ENCODE measurements around the gene MOV10L1.

The MOV10L1 gene

DNA sequence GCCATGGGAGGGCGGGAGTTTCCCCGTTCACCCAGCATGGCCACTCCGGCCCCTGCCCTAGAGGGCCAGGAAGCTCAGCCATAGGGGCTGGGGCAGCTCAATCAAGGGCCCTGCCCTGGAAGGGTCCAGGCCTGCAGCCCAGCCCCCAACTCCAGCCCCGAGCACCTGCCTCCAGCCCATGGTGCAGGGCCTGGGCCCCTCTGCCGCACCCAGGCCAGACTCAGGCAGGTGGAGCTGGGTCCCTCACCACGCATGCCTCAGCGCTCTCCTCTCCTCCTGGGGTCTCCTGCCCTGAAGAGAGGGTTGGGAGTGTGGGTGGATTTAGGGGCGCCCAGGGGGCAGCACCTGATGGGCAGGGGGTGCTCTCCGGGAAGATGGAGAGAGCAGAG lies 17.6 kb upstream of the MOV10L1 start:
- Histone ChIP-seq H3K4me1 (ENCODE audit: control insufficient read depth, insufficient read depth, low read length) (no peaks in the 10 kb centered on the region), H3K27me3 (ENCODE audit: control insufficient read depth in 1 of 2, insufficient read depth in 2 of 2, low read length in 2 of 2) (peaks cover 0 to 2% of the 10 kb centered on the region in 2 donors), H3K4me3 (ENCODE audit: low read length in 2 of 2) (no peak overlapping the region), H3K27ac (ENCODE audit: low read length) (no peak overlapping the region), H3K9ac (ENCODE audit: low read length in 2 of 2) (no peak overlapping the region), H3K36me3 (ENCODE audit: control insufficient read depth in 2 of 2, insufficient read depth in 2 of 2, low read length in 2 of 2) (no peaks in the 10 kb centered on the region), H3K9me3 (ENCODE audit: control insufficient read depth in 2 of 2, low read length in 2 of 2) (no peaks in the 10 kb centered on the region)

DNA sequence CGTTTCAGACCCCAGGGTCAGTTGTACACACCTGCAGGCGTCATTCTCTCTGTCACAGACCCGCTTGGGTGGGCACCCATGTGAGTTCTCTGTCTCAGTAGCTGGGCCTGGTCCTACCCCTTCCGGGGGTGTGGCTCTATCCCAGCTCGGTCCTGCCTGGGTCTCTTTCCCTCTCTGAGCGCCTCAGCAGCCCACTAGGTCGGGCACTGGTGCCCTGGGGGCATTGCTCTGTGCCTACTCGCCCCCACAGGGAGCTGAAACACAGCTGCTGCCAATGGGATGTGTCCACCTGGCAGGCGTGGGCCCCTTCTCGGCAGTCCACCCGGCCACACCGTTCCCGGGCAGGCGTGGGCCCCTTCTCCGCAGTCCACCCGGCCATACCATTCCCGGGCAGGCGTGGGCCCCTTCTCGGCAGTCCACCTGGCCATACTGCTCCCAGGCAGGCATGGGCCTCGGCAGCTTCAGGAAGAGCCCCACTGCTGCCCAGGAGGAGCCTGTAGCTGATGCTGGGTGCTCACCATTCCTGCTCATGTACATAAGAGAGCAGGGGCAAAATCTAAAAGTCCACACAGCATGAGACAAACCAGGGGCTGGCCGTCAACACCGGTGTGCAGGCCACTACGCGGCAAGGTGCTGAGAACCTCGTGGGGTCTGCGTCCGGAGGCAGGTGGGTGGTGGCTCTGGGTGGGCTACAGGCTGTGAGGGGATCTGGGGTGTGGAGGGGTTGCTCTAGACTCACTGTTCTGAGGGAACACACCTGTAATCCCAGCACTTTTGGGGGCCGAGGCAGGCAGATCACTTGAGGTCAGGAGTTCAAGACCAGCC lies 16.9 kb upstream of the MOV10L1 start:
- Histone ChIP-seq H3K9ac (ENCODE audit: low read length in 2 of 2) (no peak overlapping the region), H3K36me3 (ENCODE audit: control insufficient read depth in 2 of 2, insufficient read depth in 2 of 2, low read length in 2 of 2) (no peaks in the 10 kb centered on the region), H3K27ac (ENCODE audit: low read length) (no peak overlapping the region), H3K27me3 (ENCODE audit: control insufficient read depth in 1 of 2, insufficient read depth in 2 of 2, low read length in 2 of 2) (peaks cover 0 to 2% of the 10 kb centered on the region in 2 donors), H3K4me3 (ENCODE audit: low read length in 2 of 2) (no peak overlapping the region), H3K9me3 (ENCODE audit: control insufficient read depth in 2 of 2, low read length in 2 of 2) (no peaks in the 10 kb centered on the region), H3K4me1 (ENCODE audit: control insufficient read depth, insufficient read depth, low read length) (no peaks in the 10 kb centered on the region)

DNA sequence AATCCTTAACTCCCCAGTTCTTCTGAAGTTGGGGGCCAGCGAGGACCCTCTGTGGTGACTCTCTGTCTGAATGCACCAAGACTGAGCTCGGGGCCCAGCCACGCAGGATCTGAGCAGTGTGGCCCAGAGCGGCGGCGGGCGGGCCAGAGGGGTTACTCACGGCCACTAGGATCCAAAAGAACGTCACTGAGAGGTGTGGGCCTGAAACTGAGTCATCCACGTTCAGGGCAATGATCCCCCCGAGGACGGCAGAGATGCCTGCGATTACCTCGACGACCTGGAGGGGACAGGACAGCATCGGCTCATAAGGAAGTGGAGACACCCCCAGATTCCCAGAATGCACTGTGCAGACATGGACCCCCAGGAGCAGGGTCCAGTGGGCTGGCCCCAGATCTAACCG lies 15.8 kb upstream of the MOV10L1 start:
- Histone ChIP-seq H3K27ac (ENCODE audit: low read length) (no peak overlapping the region), H3K36me3 (ENCODE audit: control insufficient read depth in 2 of 2, insufficient read depth in 2 of 2, low read length in 2 of 2) (no peaks in the 10 kb centered on the region), H3K4me3 (ENCODE audit: low read length in 2 of 2) (no peak overlapping the region)

DNA sequence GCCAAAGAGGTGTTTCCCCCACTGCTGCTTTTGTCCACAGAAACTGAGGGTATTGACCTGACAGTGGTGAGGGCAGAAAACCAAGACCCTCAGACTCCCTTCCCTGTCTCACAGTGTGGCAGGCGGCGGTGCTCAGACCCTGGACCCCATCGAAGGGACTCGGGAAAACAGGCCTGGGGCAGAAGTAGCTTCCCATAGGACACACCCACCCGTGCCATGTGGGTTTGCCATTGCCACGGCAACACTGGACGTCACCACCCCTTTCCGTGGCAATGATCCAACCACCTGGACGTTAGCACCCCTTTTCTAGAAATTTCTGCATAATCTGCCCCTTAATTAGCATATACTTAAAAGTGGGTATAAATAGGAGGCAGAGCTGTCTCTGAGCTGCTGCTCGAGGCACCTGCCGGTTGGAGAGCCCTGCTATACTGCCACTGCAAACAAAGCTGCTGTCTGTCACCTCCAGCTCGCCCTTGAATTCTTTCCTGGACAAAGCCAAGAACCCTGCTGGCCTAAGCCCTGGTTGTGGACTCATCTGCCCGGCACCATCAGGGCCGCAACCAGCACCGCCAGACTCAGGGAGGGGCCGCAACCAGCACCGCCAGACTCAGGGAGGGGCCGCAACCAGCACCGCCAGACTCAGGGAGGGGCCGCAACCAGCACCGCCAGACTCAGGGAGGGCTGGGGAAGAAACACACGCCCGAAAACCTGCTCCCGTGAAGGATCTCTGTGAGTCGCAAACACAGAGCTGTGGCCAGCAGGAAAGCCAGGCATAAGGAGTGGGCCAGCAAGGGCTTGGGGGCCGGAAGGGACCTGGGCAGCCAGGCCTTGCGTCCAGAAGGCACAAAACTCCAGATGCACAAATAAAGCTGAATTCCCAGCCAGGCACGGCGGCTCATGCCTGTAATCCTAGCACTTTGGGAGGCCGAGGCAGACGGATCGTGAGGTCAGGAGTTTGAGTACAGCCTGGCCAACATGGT lies 15.0 kb upstream of the MOV10L1 start:
- Histone ChIP-seq H3K27ac (ENCODE audit: low read length) (no peak overlapping the region), H3K4me1 (ENCODE audit: control insufficient read depth, insufficient read depth, low read length) (no peaks in the 10 kb centered on the region), H3K36me3 (ENCODE audit: control insufficient read depth in 2 of 2, insufficient read depth in 2 of 2, low read length in 2 of 2) (no peaks in the 10 kb centered on the region), H3K9me3 (ENCODE audit: control insufficient read depth in 2 of 2, low read length in 2 of 2) (no peaks in the 10 kb centered on the region), H3K27me3 (ENCODE audit: control insufficient read depth in 1 of 2, insufficient read depth in 2 of 2, low read length in 2 of 2) (peaks cover 0 to 2% of the 10 kb centered on the region in 2 donors), H3K4me3 (ENCODE audit: low read length in 2 of 2) (no peak overlapping the region), H3K9ac (ENCODE audit: low read length in 2 of 2) (no peak overlapping the region)

More for the DNA sequence above, 15.8 kb upstream of the MOV10L1 start:
- H3K4me1 ChIP-seq (ENCODE audit: control insufficient read depth, insufficient read depth, low read length): no peaks in the 10 kb centered on the region
- H3K27me3 ChIP-seq (ENCODE audit: control insufficient read depth in 1 of 2, insufficient read depth in 2 of 2, low read length in 2 of 2): peaks cover 0 to 2% of the 10 kb centered on the region in 2 donors
- H3K9me3 ChIP-seq (ENCODE audit: control insufficient read depth in 2 of 2, low read length in 2 of 2): no peaks in the 10 kb centered on the region
- H3K9ac ChIP-seq (ENCODE audit: low read length in 2 of 2): no peak overlapping the region

DNA sequence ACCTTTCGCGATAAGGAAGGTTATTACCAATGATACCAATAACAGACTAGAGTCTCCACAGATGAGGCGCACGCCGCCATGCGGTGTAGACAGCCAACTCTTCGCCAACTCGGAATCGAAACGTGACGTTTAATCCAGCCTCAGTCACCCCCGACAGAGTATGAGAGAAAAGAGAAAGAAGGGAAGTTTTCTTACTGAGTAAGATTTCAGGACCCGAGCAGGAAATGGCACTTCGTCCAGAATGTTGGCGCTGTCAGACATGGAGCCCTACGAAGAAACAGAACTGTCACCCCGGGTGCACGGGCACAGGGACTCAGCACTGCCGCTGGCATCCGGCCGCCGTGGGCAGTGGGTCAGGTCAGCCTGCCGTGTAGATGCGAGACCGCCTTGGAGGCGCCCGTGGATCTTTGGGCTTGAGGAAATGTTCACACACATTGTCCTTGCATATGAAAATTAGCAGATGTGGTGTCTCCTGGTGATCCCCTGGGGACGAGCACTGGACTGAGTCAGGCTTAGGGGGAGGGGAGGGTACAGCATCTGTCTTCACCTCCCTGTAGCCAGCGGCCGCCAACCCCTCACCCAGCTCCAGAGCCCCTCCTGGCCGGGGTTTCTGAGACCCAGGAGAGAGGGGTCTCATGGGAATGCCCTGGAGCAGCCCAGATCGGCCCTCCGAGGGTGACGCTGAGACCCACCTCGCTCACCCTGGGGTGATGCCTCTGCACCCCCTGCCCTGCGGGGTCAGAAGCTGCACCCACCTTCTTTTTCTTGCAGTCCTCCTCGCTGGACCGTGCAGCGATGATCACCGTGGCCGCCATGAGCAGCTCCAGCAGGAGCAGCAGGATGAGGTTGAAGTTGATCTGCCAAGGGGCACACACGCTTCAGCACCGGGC lies 12.9 kb upstream of the MOV10L1 start:
- Histone ChIP-seq H3K9ac (ENCODE audit: low read length in 2 of 2) (no peak overlapping the region), H3K4me1 (ENCODE audit: control insufficient read depth, insufficient read depth, low read length) (no peaks in the 10 kb centered on the region), H3K27me3 (ENCODE audit: control insufficient read depth in 1 of 2, insufficient read depth in 2 of 2, low read length in 2 of 2) (peaks cover 0 to 4% of the 10 kb centered on the region in 2 donors), H3K9me3 (ENCODE audit: control insufficient read depth in 2 of 2, low read length in 2 of 2) (no peaks in the 10 kb centered on the region), H3K27ac (ENCODE audit: low read length) (no peak overlapping the region), H3K36me3 (ENCODE audit: control insufficient read depth in 2 of 2, insufficient read depth in 2 of 2, low read length in 2 of 2) (no peaks in the 10 kb centered on the region), H3K4me3 (ENCODE audit: low read length in 2 of 2) (no peak overlapping the region)

DNA sequence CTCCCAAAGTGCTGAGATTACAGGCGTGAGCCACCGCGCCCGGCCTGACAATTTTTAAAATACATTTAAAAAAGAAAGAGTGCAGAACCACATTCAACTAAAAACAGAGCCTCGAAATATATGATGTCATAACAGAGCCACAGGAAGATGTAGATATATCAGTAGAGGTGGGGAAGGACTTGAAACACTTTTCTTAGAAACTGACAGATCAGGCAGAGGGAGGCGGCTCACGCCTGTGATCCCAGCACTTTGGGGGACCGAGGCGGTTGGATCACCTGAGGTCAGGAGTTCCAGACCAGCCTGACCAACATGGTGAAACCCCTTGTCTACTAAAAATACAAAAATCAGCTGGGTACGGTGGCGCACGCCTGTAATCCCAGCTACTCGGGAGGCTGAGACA lies 11.6 kb upstream of the MOV10L1 start:
- Histone ChIP-seq H3K27ac (ENCODE audit: low read length) (no peak overlapping the region), H3K4me3 (ENCODE audit: low read length in 2 of 2) (no peak overlapping the region), H3K9me3 (ENCODE audit: control insufficient read depth in 2 of 2, low read length in 2 of 2) (no peaks in the 10 kb centered on the region), H3K9ac (ENCODE audit: low read length in 2 of 2) (no peak overlapping the region), H3K4me1 (ENCODE audit: control insufficient read depth, insufficient read depth, low read length) (no peaks in the 10 kb centered on the region), H3K27me3 (ENCODE audit: control insufficient read depth in 1 of 2, insufficient read depth in 2 of 2, low read length in 2 of 2) (peaks cover 2 to 5% of the 10 kb centered on the region in 2 donors), H3K36me3 (ENCODE audit: control insufficient read depth in 2 of 2, insufficient read depth in 2 of 2, low read length in 2 of 2) (no peaks in the 10 kb centered on the region)

DNA sequence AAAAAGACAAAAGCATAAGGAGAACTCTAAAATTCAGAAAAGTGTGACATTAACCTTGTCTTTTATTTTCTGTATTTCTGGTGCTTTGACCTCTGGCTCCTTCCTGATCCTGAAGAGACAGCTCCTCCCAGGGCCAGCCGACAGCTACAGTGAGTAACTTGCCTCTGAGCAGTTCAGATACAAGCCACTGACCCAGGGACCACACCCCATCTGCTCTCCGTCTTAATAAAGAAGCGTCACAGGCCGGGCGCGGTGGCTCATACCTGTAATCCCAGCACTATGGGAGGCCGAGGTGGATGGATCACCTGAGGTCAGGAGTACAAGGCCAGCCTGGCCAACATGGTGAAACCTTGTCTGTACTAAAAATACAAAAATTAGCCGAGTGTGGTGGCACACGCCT lies 11.0 kb upstream of the MOV10L1 start:
- Histone ChIP-seq H3K27me3 (ENCODE audit: control insufficient read depth in 1 of 2, insufficient read depth in 2 of 2, low read length in 2 of 2) (peaks cover 2 to 7% of the 10 kb centered on the region in 2 donors), H3K9me3 (ENCODE audit: control insufficient read depth in 2 of 2, low read length in 2 of 2) (no peaks in the 10 kb centered on the region), H3K4me3 (ENCODE audit: low read length in 2 of 2) (no peak overlapping the region), H3K9ac (ENCODE audit: low read length in 2 of 2) (no peak overlapping the region), H3K4me1 (ENCODE audit: control insufficient read depth, insufficient read depth, low read length) (no peaks in the 10 kb centered on the region), H3K36me3 (ENCODE audit: control insufficient read depth in 2 of 2, insufficient read depth in 2 of 2, low read length in 2 of 2) (no peaks in the 10 kb centered on the region), H3K27ac (ENCODE audit: low read length) (no peak overlapping the region)

DNA sequence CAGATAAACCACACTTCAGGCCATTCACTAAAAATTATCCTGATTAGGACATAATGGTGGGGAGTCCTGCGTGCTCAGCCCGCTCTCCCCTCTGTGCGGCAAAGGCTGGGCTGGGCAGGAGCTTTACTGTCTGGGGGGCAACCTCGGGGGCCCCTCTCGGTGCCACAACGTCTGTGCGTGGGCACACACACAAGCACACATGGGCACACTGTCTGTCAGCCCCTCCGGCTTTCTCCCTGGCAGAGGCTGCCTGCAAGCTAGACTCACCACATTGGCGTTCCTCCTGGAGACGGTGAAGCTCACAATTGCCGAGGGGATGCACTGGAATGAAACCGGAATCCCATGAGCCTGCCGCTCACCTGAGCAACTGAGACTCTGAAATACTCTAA lies 9.7 kb upstream of the MOV10L1 start:
- Histone ChIP-seq H3K4me3 (ENCODE audit: low read length in 2 of 2) (no peak overlapping the region), H3K4me1 (ENCODE audit: control insufficient read depth, insufficient read depth, low read length) (no peaks in the 10 kb centered on the region), H3K36me3 (ENCODE audit: control insufficient read depth in 2 of 2, insufficient read depth in 2 of 2, low read length in 2 of 2) (no peaks in the 10 kb centered on the region), H3K27ac (ENCODE audit: low read length) (no peak overlapping the region), H3K9ac (ENCODE audit: low read length in 2 of 2) (no peak overlapping the region), H3K27me3 (ENCODE audit: control insufficient read depth in 1 of 2, insufficient read depth in 2 of 2, low read length in 2 of 2) (peaks cover 6 to 12% of the 10 kb centered on the region in 2 donors), H3K9me3 (ENCODE audit: control insufficient read depth in 2 of 2, low read length in 2 of 2) (no peaks in the 10 kb centered on the region)

DNA sequence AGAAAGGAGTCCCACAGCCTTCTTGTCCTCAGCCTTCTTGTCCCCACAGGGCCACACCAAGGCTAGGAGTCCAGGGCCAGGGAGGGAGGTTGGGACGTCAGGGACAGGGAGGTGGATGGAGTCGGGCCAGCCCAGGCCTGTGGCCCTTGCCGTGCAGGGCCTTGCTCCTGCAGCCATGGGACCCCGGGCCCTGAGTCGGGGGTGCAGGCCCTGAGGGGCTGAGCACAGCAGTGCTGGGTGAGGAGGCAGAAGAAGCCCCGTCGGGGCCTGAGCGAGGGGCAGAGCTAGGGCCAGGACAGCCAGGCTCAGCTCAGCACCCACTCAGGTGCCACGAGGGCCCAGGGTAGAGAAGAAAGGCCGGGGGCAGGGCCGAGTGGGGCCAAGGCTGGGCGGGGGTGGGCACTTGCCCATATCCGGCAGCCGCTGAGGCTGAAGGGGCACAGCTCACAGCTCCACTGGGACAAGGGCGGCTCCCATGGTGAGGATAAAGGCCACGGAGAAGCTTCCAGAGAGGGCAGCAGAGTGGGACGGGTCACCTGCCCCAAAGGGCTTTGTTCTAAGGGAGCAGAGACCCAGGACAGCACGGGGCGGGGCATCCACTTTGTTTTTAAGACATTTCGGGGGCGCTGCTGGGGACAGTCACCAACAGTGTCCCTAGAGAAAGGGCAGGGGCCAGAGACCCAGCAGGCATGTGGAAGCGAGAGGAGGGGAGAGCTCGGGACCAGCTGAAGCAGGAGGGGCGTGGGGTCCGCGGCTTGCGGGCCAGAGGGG lies 8.2 kb upstream of the MOV10L1 start:
- Histone ChIP-seq H3K27ac (ENCODE audit: low read length) (no peak overlapping the region), H3K27me3 (ENCODE audit: control insufficient read depth in 1 of 2, insufficient read depth in 2 of 2, low read length in 2 of 2) (peaks cover 8 to 18% of the 10 kb centered on the region in 2 donors), H3K4me1 (ENCODE audit: control insufficient read depth, insufficient read depth, low read length) (no peaks in the 10 kb centered on the region), H3K9me3 (ENCODE audit: control insufficient read depth in 2 of 2, low read length in 2 of 2) (no peaks in the 10 kb centered on the region), H3K9ac (ENCODE audit: low read length in 2 of 2) (no peak overlapping the region), H3K36me3 (ENCODE audit: control insufficient read depth in 2 of 2, insufficient read depth in 2 of 2, low read length in 2 of 2) (no peaks in the 10 kb centered on the region), H3K4me3 (ENCODE audit: low read length in 2 of 2) (no peak overlapping the region)

Data from stomach smooth muscle (tissue), 2 donors.